GM12878 (cell line): ENCODE data around the gene MAMDC4. TPM values are rescaled to one million over a fixed set of nuclear protein-coding genes. Genes with fewer than 3 reads are reported as not detected.

Experiments used
- ATAC-seq: fragments of 200-7000 bp; cut with Tn5 transposase; 3 replicates; pipeline ENCODE4 v1.9.1; 2020; ENCODE audit warnings: mild to moderate bottlenecking, moderate library complexity
- BruUV-seq: library from RNA; stranded (reverse); fragments of 400-500 nt; replicated peaks from 2 replicates; lab custom pipeline; 2021; lab: Mats Ljungman, UMichigan
- CTCF ChIA-PET: fragments of 300-600 bp; sonication (Branson Sonifier 250); formaldehyde crosslinking; extraction: SDS; loops from one replicate; lab custom pipeline; 2021; ENCODE audit warnings: inconsistent platforms; lab: Yijun Ruan, JAX
- POLR2A ChIA-PET: fragments of 350-600 bp; formaldehyde crosslinking; extraction: SDS; loops from one replicate; lab custom pipeline; 2021; ENCODE audit warnings: inconsistent platforms; lab: Charles Lee
- RAD21 ChIA-PET: fragments of 300-600 bp; sonication (Branson Sonifier 250); formaldehyde crosslinking; loops from one replicate; lab custom pipeline; 2023; ENCODE audit warnings: antibody characterized with exemption; ENCODE audit not compliant: unreplicated experiment; lab: Charles Lee
- SMC1A ChIA-PET: fragments of 300-600 bp; sonication (Branson Sonifier 250); formaldehyde crosslinking; loops from one replicate; lab custom pipeline; 2023; ENCODE audit not compliant: unreplicated experiment, uncharacterized antibody; lab: Charles Lee
- DNase-seq: peaks from one replicate; pipeline ENCODE4 v3.0.0-alpha.2; 2011; ENCODE audit warnings: low read depth, low spot score
- FAIRE-seq: peaks from 3 replicates; lab custom pipeline; 2011; peaks lifted over from hg19 to GRCh38; lab: Jason Lieb, UNC
- H2AFZ ChIP-seq: 2 replicates; pipeline ENCODE4 v1.6.0; 2011; ENCODE audit warnings: low read depth, low read length, control low read depth; ENCODE audit not compliant: control insufficient read depth
- H3K27ac ChIP-seq: 2 replicates; pipeline ENCODE4 v1.5.1; 2011; ENCODE audit warnings: control low read depth; ENCODE audit not compliant: control insufficient read depth, insufficient read depth
- H3K27me3 ChIP-seq, 2 experiments: replicated peaks in 1 of 2; 2 replicates each; pipeline versions ENCODE4 v1.6.0 to v1.6.1; 2011; ENCODE audit warnings: low read length in 1 of 2; ENCODE audit not compliant: control insufficient read depth in 2 of 2, insufficient read depth in 2 of 2
- H3K36me3 ChIP-seq, 2 experiments: 2 replicates each; pipeline ENCODE4 v1.5.1; 2011; ENCODE audit warnings: low read length in 1 of 2; ENCODE audit not compliant: control insufficient read depth in 2 of 2, insufficient read depth in 2 of 2
- H3K4me1 ChIP-seq: 2 replicates; pipeline ENCODE4 v1.6.1; 2011; ENCODE audit warnings: mild to moderate bottlenecking, low read length, moderate library complexity, mixed read lengths; ENCODE audit not compliant: control insufficient read depth, insufficient read depth
- H3K4me2 ChIP-seq: 2 replicates; pipeline ENCODE4 v1.6.0; 2011; ENCODE audit warnings: control low read depth; ENCODE audit not compliant: control insufficient read depth, insufficient read depth
- H3K4me3 ChIP-seq: fragments of 200-600 bp; sonication (generic); 2 replicates; pipeline ENCODE4 v1.5.1; 2016
- H3K79me2 ChIP-seq: 2 replicates; pipeline ENCODE4 v1.6.0; 2011; ENCODE audit warnings: low read length; ENCODE audit not compliant: control insufficient read depth, insufficient read depth
- H3K9ac ChIP-seq: 2 replicates; pipeline ENCODE4 v1.8.0; 2011; ENCODE audit warnings: low read length, control low read depth, mixed read lengths; ENCODE audit not compliant: control insufficient read depth, insufficient read depth
- H3K9me3 ChIP-seq: replicated peaks from 3 replicates; pipeline ENCODE4 v1.5.1; 2011; ENCODE audit warnings: mild to moderate bottlenecking, low read length; ENCODE audit not compliant: control insufficient read depth, insufficient read depth
- H4K20me1 ChIP-seq: 2 replicates; pipeline ENCODE4 v1.6.0; 2011; ENCODE audit not compliant: control insufficient read depth, insufficient read depth
- CEBPB ChIP-seq, 2 experiments: fragments of 150-350 bp in 1 of 2; IDR thresholded peaks; 2 replicates each; pipeline ENCODE4 v1.6.1; 2012 to 2014; ENCODE audit warnings: low read depth in 2 of 2, low read length in 2 of 2, borderline replicate concordance in 1 of 2, inconsistent platforms in 1 of 2
- CHD1 ChIP-seq: IDR thresholded peaks from 2 replicates; pipeline ENCODE4 v1.6.1; 2012; ENCODE audit warnings: low read depth, low read length, improper control_type of control experiment
- IRF4 ChIP-seq: IDR thresholded peaks from 2 replicates; pipeline ENCODE4 v1.6.1; 2011; ENCODE audit warnings: low read depth, low read length
- POLR2AphosphoS5 ChIP-seq: IDR thresholded peaks from 2 replicates; pipeline ENCODE4 v1.6.1; 2011; ENCODE audit warnings: mild to moderate bottlenecking, low read length, inconsistent platforms
- TCF3 ChIP-seq: IDR thresholded peaks from 2 replicates; pipeline ENCODE4 v1.6.1; 2012; ENCODE audit warnings: low read depth, mild to moderate bottlenecking, low read length, borderline replicate concordance; ENCODE audit not compliant: insufficient read depth
- TCF7 ChIP-seq: IDR thresholded peaks from 2 replicates; pipeline ENCODE4 v1.6.1; 2014; ENCODE audit warnings: antibody characterized with exemption, borderline replicate concordance
- WGBS: methylation state at CpG from one replicate; pipeline ENCODE4 v1.1.6; 2016; ENCODE audit warnings: low lambda C conversion rate; ENCODE audit not compliant: insufficient replicate concordance, insufficient coverage; ENCODE audit errors: missing lambda C conversion rate; 5-methylcytosine and 5-hydroxymethylcytosine counted together
- in situ Hi-C: fragments of 300-500 bp; cut with MboI; formaldehyde crosslinking; loops from 9 replicates; pipeline ENCODE4 v1.14.3; 2018; ENCODE audit warnings: mixed read lengths
- intact Hi-C: fragments of 100-400 bp; cut with micrococcal nuclease; formaldehyde crosslinking; loops from one replicate; pipeline ENCODE4 v1.14.2; 2022; ENCODE audit not compliant: unreplicated experiment
- polyA plus RNA-seq, 11 experiments: library from polyadenylated mRNA; depleted of rRNA in 4 of 11; unstranded in 6 of 11; stranded (reverse) in 5 of 11; fragments of >200 nt; fragmentation: Nextera tagmentation in 4 of 11; fragmentation: Illumina TruSeq in 1 of 11; extraction: Ambion mirVana in 4 of 11; extraction: Trizol in 1 of 11; gene quantifications; 1 replicate in 1 of 11; 2 replicates in 10 of 11; pipeline versions ENCODE4 v1.2.1 to v1.2.3, GENCODE V29; 2011 to 2016; ENCODE audit warnings: inconsistent platforms in 2 of 11, missing spikeins in 2 of 11, low read depth in 1 of 11
- total RNA-seq, 4 experiments: library from RNA; depleted of rRNA in 3 of 4; stranded (reverse); fragments of >200 nt in 3 of 4; fragmentation: Illumina TruSeq in 1 of 4; extraction: Trizol in 1 of 4; gene quantifications; 2 replicates each; pipeline versions ENCODE4 v1.2.1 to v1.2.3, GENCODE V29; 2013 to 2021
- TF ChIP-seq, protein P1 (sequence below): IDR thresholded peaks from 2 replicates; pipeline ENCODE4 v1.6.1; 2011; ENCODE audit warnings: borderline replicate concordance, low read depth, mild to moderate bottlenecking, moderate library complexity, low read length; ENCODE audit not compliant: insufficient read depth, poor library complexity, severe bottlenecking

Gene MAMDC4
- total and polyA plus RNA-seq, 10 of the 15 experiments (the other 5 are each of a cell fraction or from before 2014, with no cell fraction given) = 0.22 to 5.7 (median 2.4) TPM; not detected in 1

DNA sequence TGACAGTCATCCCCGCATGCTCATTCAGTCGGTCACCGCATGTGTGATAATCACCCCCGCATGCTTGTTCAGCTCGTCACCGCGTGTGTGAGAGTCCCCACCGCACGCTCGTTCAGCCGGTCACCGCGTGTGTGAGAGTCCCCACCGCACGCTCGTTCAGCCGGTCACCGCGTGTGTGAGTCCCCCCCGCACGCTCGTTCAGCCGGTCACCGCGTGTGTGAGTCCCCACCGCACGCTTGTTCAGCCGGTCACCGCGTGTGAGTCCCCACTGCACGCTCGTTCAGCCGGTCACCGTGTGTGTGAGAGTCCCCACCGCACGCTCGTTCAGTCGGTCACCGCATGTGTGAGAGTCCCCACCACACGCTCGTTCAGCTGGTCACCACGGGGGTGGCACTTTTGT lies 37.7 kb downstream of the MAMDC4 start:
- H3K36me3 ChIP-seq = peaks cover 6 to 11% of the 10 kb centered on the region in 2 experiments; a peak in 3 of 4 replicates
- ATAC-seq = no peak
- RAD21 ChIA-PET = interaction anchor here (1.8 kb wide), 1 partner anchor 9 kb away, joined by 5 read pairs; no protein-coding TSS in a partner anchor
- TF ChIP-seq TCF7 = no peak
- TF ChIP-seq IRF4 = no peak
- peak; percentile 68; the same call in 1 of the 2 replicates for TF ChIP-seq TCF3
- no peak for TF ChIP-seq CHD1
- 0 out of 2 replicates have a peak, but pooled peaks have one; percentile 27 for TF ChIP-seq POLR2AphosphoS5
- TF ChIP-seq, protein P1, sequence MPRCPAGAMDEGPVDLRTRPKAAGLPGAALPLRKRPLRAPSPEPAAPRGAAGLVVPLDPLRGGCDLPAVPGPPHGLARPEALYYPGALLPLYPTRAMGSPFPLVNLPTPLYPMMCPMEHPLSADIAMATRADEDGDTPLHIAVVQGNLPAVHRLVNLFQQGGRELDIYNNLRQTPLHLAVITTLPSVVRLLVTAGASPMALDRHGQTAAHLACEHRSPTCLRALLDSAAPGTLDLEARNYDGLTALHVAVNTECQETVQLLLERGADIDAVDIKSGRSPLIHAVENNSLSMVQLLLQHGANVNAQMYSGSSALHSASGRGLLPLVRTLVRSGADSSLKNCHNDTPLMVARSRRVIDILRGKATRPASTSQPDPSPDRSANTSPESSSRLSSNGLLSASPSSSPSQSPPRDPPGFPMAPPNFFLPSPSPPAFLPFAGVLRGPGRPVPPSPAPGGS = peak; percentile 90
- no peak for TF ChIP-seq CEBPB (IDR thresholded peaks at IDR 0.05; ENCODE audit: borderline replicate concordance in 1 of 2, low read depth in 2 of 2, low read length in 2 of 2)
- TF ChIP-seq, all 136 proteins: peak for 3
- Histone ChIP-seq H4K20me1 (no peaks in the 10 kb centered on the region; the same call in 1 of the 2 replicates), H3K4me1 (peaks cover 5% of the 10 kb centered on the region), H3K27ac (no peak overlapping the region), H3K27me3 (no peaks in the 10 kb centered on the region), H3K79me2 (peaks cover 81% of the 10 kb centered on the region), H3K4me2 (no peak overlapping the region), H3K9me3 (no peaks in the 10 kb centered on the region), H2AFZ (no peak overlapping the region), H3K9ac (no peak overlapping the region), H3K4me3 (no peak overlapping the region)
- no peak for FAIRE-seq
- intact Hi-C loops = loop anchor here (10.0 kb wide), 1 partner anchor 85 kb away; the partner anchor contains the start of gene RABL6
- ChIA-PET CTCF (interaction anchor here (0.8 kb wide), 1 partner anchor 47 kb away, joined by 3 read pairs; no protein-coding TSS in a partner anchor), SMC1A (no interaction called here), POLR2A (no interaction called here)
- WGBS = 97% methylated on average over 40 of the region's 42 CpGs
- DNase-seq = no peak
- in situ Hi-C loops = no loop called here
- BruUV-seq = no TSS peak
